Left kidney (tissue), 2 donors: ENCODE data around the gene NPRL2. TPM values are rescaled to one million over a fixed set of nuclear protein-coding genes. Genes with fewer than 3 reads are reported as not detected.
A peak's percentile ranks its signal among the peaks of the same experiment; 100 is the strongest.

Source experiments
- DNase-seq: peaks from one replicate; pipeline ENCODE4 v3.0.0-alpha.2; 2013
- polyA plus RNA-seq: library from polyadenylated mRNA; unstranded; fragments of 120-200 nt; gene quantifications from one replicate; pipeline ENCODE4 v1.2.1, GENCODE V29; 2013; ENCODE audit not compliant: insufficient read length

The NPRL2 gene
- polyA plus RNA-seq, 1 donor: 34.8 TPM

GRCh38 chr3:50330330-50330729 is 20.2 kb downstream of the NPRL2 start:
- DNase-seq: no peak

- peak; percentile 97 for DNase-seq
These were observed 22.5 kb downstream of the NPRL2 start, which contains the start of gene TUSC2 for GRCh38 chr3:50327943-50328691. Gene TUSC2, minus strand, starts transcription at chr3:50328223. Its CDS starts 124 bp downstream, at chr3:50328099.

GRCh38 chr3:50327129-50327528 is 23.4 kb downstream of the NPRL2 start:
- no peak for DNase-seq

GRCh38 chr3:50326182-50326541 is 24.4 kb downstream of the NPRL2 start:
- no peak for DNase-seq

- DNase-seq: no peak
These were observed 24.9 kb downstream of the NPRL2 start for GRCh38 chr3:50325497-50326181.

- DNase-seq: no peak
These were observed 25.5 kb downstream of the NPRL2 start for GRCh38 chr3:50325113-50325480.

GRCh38 chr3:50324351-50325112 is 26.0 kb downstream of the NPRL2 start:
- DNase-seq: no peak

GRCh38 chr3:50323614-50324199 is 26.9 kb downstream of the NPRL2 start:
- DNase-seq: no peak

DNA sequence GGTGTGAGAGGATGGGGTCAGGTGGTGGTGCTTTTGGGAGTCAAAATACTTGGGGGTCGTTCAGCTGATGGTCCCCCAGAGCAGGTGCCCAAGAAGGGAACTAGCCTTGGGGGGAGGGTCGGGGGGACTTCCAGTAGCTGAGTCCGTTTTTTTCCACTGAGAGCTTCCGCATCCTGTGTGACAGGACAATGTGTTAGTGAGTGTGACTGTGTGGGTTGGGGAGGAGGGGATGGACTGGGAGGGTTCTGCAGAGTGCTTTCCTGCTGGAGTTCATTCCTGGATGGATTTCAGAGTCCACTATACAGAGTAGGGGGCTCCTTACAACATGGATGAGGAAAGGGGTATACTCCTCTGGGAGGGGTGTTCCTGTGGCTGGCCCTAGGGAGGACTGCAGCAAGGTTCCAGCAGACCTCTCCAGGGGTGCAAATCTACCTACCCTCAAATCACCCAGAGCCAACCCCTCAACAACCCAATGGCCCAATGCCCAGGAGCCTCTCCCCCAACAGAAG is 27.4 kb downstream of the NPRL2 start:
- DNase-seq: no peak

DNA sequence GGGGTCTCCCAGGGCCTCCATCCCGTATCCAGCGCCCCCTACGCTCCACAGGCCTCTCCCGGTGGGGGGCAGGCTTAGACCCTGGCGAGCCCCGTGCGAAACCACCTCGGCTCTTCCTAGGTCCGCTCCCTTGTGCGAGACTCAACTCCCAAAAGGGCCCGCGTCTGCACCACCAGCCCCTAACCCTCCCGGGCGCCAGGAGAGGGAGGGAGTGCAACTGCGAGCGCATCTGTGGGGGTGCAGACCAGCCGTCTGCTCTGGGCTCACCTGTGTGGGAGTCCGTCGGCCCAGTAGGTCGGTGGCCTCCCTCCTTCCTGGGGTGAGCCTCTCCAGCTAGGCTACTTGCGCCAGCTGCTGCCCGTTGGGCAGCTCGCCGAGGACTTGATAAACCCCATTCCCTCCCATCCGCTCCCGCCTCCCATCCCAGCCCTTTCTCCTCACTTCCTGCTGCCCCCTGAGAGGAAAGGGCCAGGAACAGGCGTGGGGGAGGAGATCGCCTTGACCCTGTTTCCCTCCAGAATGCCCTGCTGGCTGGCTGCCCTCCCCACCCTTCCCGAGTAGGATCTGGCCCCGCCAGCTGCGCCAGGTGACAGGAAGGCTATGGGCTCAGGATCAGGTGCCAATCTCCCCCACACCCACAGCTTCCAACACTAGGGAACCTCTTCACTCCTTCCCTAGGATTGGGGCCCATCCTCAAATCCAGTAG is 28.0 kb downstream of the NPRL2 start, which contains the start of gene HYAL2:
TSS of gene HYAL2 (minus strand) at position 360 of the 706 bp plus-strand sequence. CDS start 2,256 bp downstream, outside the sequence.
- no peak for DNase-seq

DNA sequence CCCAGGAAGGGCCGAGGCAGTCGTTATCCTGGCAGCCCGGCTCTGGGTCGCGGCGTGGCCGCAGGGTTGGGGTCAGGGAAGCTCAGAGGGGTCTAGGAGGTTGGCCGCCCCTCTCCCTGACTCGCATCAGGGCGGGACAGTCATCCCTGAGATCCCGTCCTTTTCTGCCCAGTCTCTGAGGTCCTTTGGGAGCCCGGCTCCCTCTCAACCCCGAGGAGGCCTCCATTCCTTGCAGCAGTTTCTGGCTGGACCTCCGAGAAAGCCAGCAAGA is 28.5 kb downstream of the NPRL2 start:
- DNase-seq: no peak

GRCh38 chr3:50321336-50322114 is 29.1 kb downstream of the NPRL2 start:
- peak; percentile 91 for DNase-seq

DNA sequence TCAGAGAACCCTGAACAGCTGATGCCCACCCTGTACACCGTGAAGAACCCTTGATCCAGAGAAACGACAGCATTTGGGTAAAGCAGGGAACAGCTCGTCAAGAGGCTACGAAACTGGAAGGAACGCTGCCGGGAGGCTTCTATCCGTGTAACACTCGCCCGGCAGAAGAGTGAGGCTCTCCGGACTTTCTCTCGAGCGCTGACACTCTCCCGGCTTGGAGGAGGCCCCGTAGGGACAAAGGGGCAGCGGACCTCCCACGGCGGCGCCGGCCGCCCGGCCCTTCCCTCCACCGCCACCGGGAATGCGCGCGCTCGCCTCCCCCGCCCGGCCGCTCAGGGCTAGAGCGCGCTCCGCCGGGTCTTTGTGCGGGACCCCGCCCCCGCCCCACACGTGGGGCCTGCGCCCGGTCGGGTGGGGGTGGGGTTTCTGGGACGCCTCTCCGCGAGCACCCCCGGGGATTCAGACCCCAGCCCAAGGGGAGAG is 29.7 kb downstream of the NPRL2 start:
- DNase-seq: peak; percentile 88

DNA sequence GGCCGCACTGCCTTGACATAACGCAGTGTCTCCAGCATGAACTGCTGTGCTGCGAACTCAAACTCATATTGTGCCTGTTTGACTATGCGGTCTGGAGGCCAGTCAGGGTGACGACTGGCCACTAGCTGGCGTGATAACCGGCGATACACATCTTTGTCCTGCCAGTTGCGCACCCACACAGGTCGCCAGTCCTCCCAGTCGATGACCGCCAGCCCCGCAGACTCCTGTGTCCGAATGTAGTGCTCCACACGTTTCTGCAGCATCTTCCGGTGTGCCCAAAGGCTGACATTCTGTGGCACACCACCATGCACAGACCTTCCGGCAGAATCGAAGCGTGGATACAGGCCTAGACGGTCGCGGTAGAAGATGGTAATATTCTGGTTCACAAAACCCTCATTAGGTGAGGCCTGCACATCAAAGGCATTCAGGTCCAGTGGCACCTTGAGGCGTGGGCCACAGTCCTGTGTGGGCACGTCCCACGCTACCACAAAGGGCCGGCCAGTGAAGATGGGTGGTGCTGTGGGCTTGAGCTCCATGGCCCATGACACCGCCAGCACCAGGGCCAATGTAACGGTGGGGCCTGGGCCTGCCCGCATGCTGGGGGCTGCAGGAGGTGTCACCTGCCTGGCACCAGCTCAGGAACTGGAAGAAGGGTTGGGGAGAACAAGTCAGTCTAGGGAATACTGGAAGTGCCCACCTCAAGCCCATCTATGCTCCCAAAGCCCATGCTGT is 30.5 kb downstream of the NPRL2 start:
- DNase-seq: no peak

DNA sequence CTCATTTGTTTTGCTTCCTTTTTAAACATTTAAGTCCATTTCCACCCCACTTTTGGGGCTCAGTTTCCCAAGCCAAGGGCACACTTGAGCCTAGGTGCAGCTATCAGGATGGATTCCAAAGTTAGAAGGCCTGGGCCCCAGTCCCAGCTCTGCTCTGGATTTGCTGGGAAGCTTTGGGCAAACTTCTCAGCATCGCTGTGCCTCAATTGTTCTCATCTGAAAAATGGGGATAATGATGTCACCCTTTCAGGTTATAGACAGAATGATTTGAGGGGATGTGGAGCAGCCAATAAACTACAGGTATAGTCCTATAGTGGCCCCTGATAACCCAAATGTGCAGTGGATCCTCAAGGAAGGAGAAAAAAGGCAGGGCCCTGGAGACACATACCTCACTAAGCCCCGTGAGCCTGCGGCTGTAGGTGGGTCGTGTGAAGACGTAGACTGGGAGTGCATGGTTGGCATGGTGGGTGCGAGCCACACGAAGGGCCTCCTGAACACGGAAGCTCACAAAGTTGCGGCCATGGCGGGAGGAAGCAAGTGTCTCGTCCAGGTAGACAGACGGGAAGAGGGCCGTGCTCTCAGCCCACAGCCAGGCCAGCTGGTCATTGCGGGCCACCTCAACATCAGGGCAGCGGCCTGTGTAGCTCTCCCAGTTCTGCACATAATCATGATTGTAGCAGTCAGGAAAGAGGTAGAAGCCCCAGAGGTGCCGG is 31.2 kb downstream of the NPRL2 start:
- DNase-seq: no peak

DNA sequence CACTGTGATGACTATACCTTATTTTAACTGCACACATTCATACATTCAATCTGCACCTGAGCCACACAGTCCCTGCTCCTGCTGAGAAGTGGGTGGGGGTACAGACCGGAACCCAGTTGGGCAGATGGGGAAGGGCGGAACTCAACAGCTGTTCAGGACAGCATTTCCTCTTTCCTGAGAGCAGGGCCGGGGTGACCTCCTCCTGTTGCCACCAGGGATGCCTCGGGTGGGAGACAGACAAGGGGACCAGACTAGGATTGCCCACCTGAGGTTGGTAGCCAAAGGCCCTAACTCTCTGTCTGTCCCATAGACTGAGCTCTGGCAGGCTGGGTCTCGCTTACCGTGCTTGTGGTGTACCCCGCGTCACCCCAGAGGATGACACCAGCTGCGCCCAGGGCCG is 32.0 kb downstream of the NPRL2 start:
- no peak for DNase-seq

GRCh38 chr3:50318163-50318562 is 32.4 kb downstream of the NPRL2 start:
- DNase-seq: no peak

DNA sequence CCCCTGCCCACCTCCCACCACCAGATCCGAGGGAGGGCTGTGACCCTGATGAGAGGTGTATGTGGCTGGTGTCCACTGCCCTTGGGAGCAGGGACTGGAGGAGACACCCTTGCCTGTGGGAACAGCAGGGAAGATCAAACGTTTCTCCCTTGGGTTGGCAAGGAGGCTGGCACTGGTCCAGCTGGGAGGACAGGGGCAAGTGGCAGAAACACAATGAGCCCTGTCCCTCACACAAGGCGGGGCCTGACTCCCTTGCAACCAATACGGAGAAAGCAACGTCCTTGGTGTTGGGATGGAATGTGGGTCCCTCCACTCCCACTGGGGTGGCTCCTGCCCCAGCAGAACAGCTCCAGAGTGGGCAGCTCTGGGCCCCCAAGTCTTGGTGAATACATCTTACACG is 33.3 kb downstream of the NPRL2 start:
- no peak for DNase-seq

DNA sequence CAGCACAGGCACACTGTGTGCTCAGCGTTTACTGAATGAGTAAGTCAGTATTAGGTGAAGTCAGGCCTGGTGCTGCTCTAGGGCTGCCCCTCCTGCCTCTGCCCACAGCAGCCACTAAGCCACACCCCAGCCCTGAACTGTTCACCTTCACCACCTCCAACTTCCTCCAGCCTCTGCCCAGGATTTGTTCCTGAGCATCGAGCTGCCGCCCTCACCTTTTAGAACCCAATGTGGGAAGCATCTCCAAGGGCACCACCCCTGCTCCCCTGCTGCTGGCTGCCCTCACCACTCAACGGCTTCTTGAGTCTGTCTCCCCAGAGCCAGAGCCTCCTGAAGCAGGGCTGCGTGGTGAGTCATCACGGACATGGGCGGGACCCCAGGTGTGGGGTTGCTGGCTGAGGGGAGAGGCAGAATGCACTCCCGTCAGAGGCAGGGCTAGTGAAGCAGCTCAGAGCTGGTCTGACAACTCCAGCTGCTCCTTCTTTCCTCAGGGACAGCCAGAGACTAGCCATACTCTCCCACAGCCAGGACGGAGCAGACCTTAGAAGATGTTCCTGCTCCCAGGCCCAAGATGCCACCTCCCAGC is 33.8 kb downstream of the NPRL2 start:
- DNase-seq: no peak
